ENCODE measurements around the gene GDPD1. TPM values are rescaled to one million over a fixed set of nuclear protein-coding genes. Genes with fewer than 3 reads are reported as not detected.

Gene GDPD1
- total and polyA plus RNA-seq, 9 of the 15 experiments (the other 6 are each of a cell fraction or from before 2014, with no cell fraction given), result 5.7 to 15.2 (median 9.3) TPM

GRCh38 chr17:59287452-59287851 is 67.1 kb downstream of the GDPD1 start (continued):
- TF ChIP-seq HOMEZ (CRISPR knock-in tag; IDR thresholded peaks at IDR 0.05) (no peak), MAFF (IDR thresholded peaks at IDR 0.05; ENCODE audit: low read length) (peak; percentile 27; the same call in 1 of the 2 replicates), ZNF24 (IDR thresholded peaks at IDR 0.05) (no peak), TARDBP (IDR thresholded peaks at IDR 0.05) (no peak), SIRT6 (IDR thresholded peaks at IDR 0.05; ENCODE audit: low read depth, low read length) (no peak), KDM1A (IDR thresholded peaks at IDR 0.05) (peak; percentile 65 to 87; a peak in 3 of 4 replicates), DIDO1 (tag; IDR thresholded peaks at IDR 0.05; ENCODE audit: low read depth) (no peak), ZNF311 (CRISPR knock-in tag; IDR thresholded peaks at IDR 0.05) (no peak), MAFK (IDR thresholded peaks at IDR 0.05; ENCODE audit: low read length) (peak; percentile 50; the same call in 1 of the 2 replicates), ZNF764 (CRISPR knock-in tag; IDR thresholded peaks at IDR 0.05; ENCODE audit: low read depth) (no peak), ARID1B (IDR thresholded peaks at IDR 0.05) (peak; percentile 53), EP300 (IDR thresholded peaks at IDR 0.05; ENCODE audit: low read length) (no peak), NR2C2 (CRISPR knock-in tag; IDR thresholded peaks at IDR 0.05) (no peak), NR2C2 (tag; IDR thresholded peaks at IDR 0.05) (no peak), ETV1 (tag; conservative IDR thresholded peaks at IDR 0.05; ENCODE audit: low read depth) (no peak), ZBTB9 (CRISPR knock-in tag; IDR thresholded peaks at IDR 0.05) (no peak), JUND (IDR thresholded peaks at IDR 0.05; ENCODE audit: borderline replicate concordance, low read depth, low read length) (peak; percentile 83), JUND (tag; IDR thresholded peaks at IDR 0.05; ENCODE audit: borderline replicate concordance, low read depth, low read length) (peak; percentile 84; the same call in 2 of the 3 replicates), CC2D1A (IDR thresholded peaks at IDR 0.05) (peak; percentile 60; the same call in 1 of the 2 replicates), ZZZ3 (IDR thresholded peaks at IDR 0.05) (no peak), ZBTB33 (CRISPR knock-in tag; IDR thresholded peaks at IDR 0.05) (no peak), PCBP1 (IDR thresholded peaks at IDR 0.05; ENCODE audit: low read depth, low read length, poor library complexity, severe bottlenecking) (no peak), KDM2B (CRISPR knock-in tag; IDR thresholded peaks at IDR 0.05) (no peak), ZNF175 (CRISPR knock-in tag; IDR thresholded peaks at IDR 0.05; ENCODE audit: low read depth) (no peak)

Measured in K562 (cell line).